K562 (cell line): Measurements from ENCODE around the gene EXOC7. TPM values are rescaled to one million over a fixed set of nuclear protein-coding genes. Genes with fewer than 3 reads are reported as not detected.
A peak's percentile ranks its signal among the peaks of the same experiment; 100 is the strongest.

Experiments used
- BACH1 ChIP-seq: fragments of 200-800 bp; sonication (Bioruptor generic); IDR thresholded peaks from 2 replicates; pipeline ENCODE4 v1.6.1; 2016; ENCODE audit warnings: missing genetic modification characterization, missing compliant biosample characterization
- ELF2 ChIP-seq: fragments of 250-450 bp; sonication (Bioruptor Pico); IDR thresholded peaks from 2 replicates; pipeline ENCODE4 v1.5.0; 2021; ENCODE audit warnings: mild to moderate bottlenecking
- FOXA3 ChIP-seq, 2 experiments: fragments of 450-650 bp in 1 of 2; sonication (generic) in 1 of 2; formaldehyde crosslinking; IDR thresholded peaks in 1 of 2; conservative IDR thresholded peaks in 1 of 2; 2 replicates each; pipeline versions ENCODE4 v1.4.0 to v1.8.0; 2020 to 2022; ENCODE audit warnings: mild to moderate bottlenecking in 2 of 2, missing genetic modification reagents in 1 of 2
- HDAC3 ChIP-seq: fragments of 450-650 bp; IDR thresholded peaks from 2 replicates; pipeline ENCODE4 v1.6.1; 2018; ENCODE audit warnings: borderline replicate concordance, mild to moderate bottlenecking, moderate library complexity; ENCODE audit not compliant: partially characterized antibody
- HNRNPLL ChIP-seq: fragments of 200-400 bp; formaldehyde crosslinking; IDR thresholded peaks from 2 replicates; pipeline ENCODE4 v1.6.1; 2017; ENCODE audit warnings: low read length, low read depth, mild to moderate bottlenecking; ENCODE audit not compliant: poor library complexity, severe bottlenecking
- PTTG1 ChIP-seq: fragments of 450-650 bp; IDR thresholded peaks from 2 replicates; pipeline ENCODE4 v1.6.1; 2016; ENCODE audit warnings: low read depth, mild to moderate bottlenecking, missing genetic modification characterization, missing compliant biosample characterization
- SMAD3 ChIP-seq: fragments of 450-650 bp; formaldehyde crosslinking; conservative IDR thresholded peaks from 2 replicates; pipeline ENCODE4 v1.4.0; 2020; ENCODE audit warnings: mild to moderate bottlenecking
- ZBTB33 ChIP-seq: sonication (generic); formaldehyde crosslinking; IDR thresholded peaks from 2 replicates; pipeline ENCODE4 v1.8.1; 2023; ENCODE audit warnings: mild to moderate bottlenecking, missing genetic modification reagents
- ZNF143 ChIP-seq: sonication (generic); formaldehyde crosslinking; IDR thresholded peaks from 2 replicates; pipeline ENCODE4 v1.9.0; 2022; ENCODE audit warnings: mild to moderate bottlenecking, missing genetic modification reagents
- ZNF23 ChIP-seq: fragments of 250-450 bp; sonication (Bioruptor Pico); IDR thresholded peaks from 2 replicates; pipeline ENCODE4 v1.4.0; 2020; ENCODE audit warnings: mild to moderate bottlenecking
- polyA plus RNA-seq, 8 experiments: library from polyadenylated mRNA; depleted of rRNA in 4 of 8; stranded (reverse) in 5 of 8; unstranded in 3 of 8; fragments of >200 nt; fragmentation: Nextera tagmentation in 2 of 8; fragmentation: Illumina TruSeq in 1 of 8; extraction: Ambion mirVana in 2 of 8; extraction: Trizol in 1 of 8; gene quantifications; 2 replicates each; pipeline versions ENCODE4 v1.2.1 to v1.2.3, GENCODE V29; 2011 to 2014; ENCODE audit warnings: inconsistent platforms in 1 of 8, missing spikeins in 1 of 8
- total RNA-seq, 7 experiments: library from RNA; depleted of rRNA in 6 of 7; stranded (reverse); fragments of >200 nt in 6 of 7; fragmentation: Illumina TruSeq in 2 of 7; extraction: Trizol in 2 of 7; gene quantifications; 2 replicates each; pipeline versions ENCODE4 v1.2.1 to v1.2.3, GENCODE V29; 2011 to 2021; ENCODE audit warnings: low replicate concordance in 1 of 7
- TF ChIP-seq, protein P1 (sequence below): fragments of 250-450 bp; sonication (Bioruptor Pico); IDR thresholded peaks from 2 replicates; pipeline ENCODE4 v1.4.0; 2020; ENCODE audit warnings: mild to moderate bottlenecking
- TF ChIP-seq, protein P2 (sequence below): sonication (generic); formaldehyde crosslinking; IDR thresholded peaks from 2 replicates; pipeline ENCODE4 v1.8.1; 2023; ENCODE audit warnings: missing genetic modification reagents, mild to moderate bottlenecking, borderline replicate concordance
- TF ChIP-seq, protein P3 (sequence below): sonication (generic); formaldehyde crosslinking; IDR thresholded peaks from 2 replicates; pipeline ENCODE4 v1.8.1; 2023; ENCODE audit warnings: mild to moderate bottlenecking, missing genetic modification reagents

EXOC7 gene
- total and polyA plus RNA-seq, 9 of the 15 experiments (the other 6 are each of a cell fraction or from before 2014, with no cell fraction given), result 18.6 to 57.0 (median 35.0) TPM

DNA sequence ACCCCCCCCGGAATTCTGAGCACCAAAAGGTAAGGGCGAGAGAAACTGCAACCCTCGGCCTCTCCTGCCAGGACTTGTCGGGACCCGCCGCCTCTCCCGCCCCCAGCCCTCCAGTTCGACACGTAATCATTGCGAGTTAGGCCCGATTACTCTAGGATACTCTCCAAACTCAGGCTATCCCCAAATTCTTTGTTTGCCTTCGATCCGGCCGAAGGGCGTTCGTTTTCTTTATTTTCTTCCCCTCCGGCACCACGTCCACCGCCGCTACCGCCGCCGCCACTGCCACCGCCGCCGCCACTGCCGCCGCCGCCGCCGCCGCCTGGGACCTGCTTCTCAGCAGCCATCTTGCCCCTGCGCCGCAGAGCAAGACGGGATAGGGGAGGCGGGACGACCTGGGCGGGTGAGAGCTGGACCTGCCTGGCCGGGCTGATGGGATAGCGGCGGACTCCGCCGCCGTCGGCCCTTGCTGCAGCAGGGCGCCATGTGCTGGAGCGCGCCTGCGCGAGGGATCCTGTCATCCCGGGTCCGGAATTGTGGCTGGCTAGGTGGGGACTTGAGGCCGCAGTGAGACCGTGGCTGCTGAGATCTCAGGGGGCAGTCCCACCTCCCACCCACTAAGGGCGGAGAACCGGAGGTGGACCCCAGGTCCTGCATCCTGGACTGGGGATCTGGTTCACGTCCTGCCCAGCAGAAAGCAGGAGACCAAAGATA lies 31.3 kb downstream of the EXOC7 start, which contains the start of gene SRP68 (continued):
- TF ChIP-seq SMAD3 (CRISPR knock-in tag) (0 out of 2 replicates have a peak, but pooled peaks have one; percentile 27), ELF2 (CRISPR knock-in tag) (0 out of 2 replicates have a peak, but pooled peaks have one; percentile 60), FOXA3 (CRISPR knock-in tag; conservative IDR thresholded peaks at IDR 0.05 in 1 of 2, IDR thresholded peaks at IDR 0.05 in 1 of 2) (no peak; a peak in 1 of 4 replicates), ZNF143 (peak; percentile 77), PTTG1 (tag) (no peak), BACH1 (tag) (no peak), HDAC3 (no peak), HNRNPLL (no peak), ZNF23 (CRISPR knock-in tag) (no peak), ZBTB33 (CRISPR knock-in tag) (peak; percentile 35)
- TF ChIP-seq, protein P1, sequence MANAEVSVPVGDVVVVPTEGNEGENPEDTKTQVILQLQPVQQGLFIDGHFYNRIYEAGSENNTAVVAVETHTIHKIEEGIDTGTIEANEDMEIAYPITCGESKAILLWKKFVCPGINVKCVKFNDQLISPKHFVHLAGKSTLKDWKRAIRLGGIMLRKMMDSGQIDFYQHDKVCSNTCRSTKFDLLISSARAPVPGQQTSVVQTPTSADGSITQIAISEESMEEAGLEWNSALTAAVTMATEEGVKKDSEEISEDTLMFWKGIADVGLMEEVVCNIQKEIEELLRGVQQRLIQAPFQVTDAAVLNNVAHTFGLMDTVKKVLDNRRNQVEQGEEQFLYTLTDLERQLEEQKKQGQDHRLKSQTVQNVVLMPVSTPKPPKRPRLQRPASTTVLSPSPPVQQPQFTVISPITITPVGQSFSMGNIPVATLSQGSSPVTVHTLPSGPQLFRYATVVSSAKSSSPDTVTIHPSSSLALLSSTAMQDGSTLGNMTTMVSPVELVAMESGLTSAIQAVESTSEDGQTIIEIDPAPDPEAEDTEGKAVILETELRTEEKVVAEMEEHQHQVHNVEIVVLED, result 0 out of 2 replicates have a peak, but pooled peaks have one; percentile 18
- TF ChIP-seq, protein P2, sequence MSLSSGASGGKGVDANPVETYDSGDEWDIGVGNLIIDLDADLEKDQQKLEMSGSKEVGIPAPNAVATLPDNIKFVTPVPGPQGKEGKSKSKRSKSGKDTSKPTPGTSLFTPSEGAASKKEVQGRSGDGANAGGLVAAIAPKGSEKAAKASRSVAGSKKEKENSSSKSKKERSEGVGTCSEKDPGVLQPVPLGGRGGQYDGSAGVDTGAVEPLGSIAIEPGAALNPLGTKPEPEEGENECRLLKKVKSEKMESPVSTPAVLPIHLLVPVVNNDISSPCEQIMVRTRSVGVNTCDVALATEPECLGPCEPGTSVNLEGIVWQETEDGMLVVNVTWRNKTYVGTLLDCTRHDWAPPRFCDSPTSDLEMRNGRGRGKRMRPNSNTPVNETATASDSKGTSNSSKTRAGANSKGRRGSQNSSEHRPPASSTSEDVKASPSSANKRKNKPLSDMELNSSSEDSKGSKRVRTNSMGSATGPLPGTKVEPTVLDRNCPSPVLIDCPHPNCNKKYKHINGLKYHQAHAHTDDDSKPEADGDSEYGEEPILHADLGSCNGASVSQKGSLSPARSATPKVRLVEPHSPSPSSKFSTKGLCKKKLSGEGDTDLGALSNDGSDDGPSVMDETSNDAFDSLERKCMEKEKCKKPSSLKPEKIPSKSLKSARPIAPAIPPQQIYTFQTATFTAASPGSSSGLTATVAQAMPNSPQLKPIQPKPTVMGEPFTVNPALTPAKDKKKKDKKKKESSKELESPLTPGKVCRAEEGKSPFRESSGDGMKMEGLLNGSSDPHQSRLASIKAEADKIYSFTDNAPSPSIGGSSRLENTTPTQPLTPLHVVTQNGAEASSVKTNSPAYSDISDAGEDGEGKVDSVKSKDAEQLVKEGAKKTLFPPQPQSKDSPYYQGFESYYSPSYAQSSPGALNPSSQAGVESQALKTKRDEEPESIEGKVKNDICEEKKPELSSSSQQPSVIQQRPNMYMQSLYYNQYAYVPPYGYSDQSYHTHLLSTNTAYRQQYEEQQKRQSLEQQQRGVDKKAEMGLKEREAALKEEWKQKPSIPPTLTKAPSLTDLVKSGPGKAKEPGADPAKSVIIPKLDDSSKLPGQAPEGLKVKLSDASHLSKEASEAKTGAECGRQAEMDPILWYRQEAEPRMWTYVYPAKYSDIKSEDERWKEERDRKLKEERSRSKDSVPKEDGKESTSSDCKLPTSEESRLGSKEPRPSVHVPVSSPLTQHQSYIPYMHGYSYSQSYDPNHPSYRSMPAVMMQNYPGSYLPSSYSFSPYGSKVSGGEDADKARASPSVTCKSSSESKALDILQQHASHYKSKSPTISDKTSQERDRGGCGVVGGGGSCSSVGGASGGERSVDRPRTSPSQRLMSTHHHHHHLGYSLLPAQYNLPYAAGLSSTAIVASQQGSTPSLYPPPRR, result 0 out of 2 replicates have a peak, but pooled peaks have one; percentile 48
- TF ChIP-seq, protein P3, sequence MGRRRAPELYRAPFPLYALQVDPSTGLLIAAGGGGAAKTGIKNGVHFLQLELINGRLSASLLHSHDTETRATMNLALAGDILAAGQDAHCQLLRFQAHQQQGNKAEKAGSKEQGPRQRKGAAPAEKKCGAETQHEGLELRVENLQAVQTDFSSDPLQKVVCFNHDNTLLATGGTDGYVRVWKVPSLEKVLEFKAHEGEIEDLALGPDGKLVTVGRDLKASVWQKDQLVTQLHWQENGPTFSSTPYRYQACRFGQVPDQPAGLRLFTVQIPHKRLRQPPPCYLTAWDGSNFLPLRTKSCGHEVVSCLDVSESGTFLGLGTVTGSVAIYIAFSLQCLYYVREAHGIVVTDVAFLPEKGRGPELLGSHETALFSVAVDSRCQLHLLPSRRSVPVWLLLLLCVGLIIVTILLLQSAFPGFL (CRISPR knock-in tag), result 0 out of 2 replicates have a peak, but pooled peaks have one; percentile 9
